ENCODE results near the gene MAP3K9. TPM values are rescaled to one million over a fixed set of nuclear protein-coding genes. Genes with fewer than 3 reads are reported as not detected.

Gene MAP3K9
- total RNA-seq, 2 donors from 2014 or later = 2.0 to 2.7 TPM

Other genes with a start within 250 kb of the MAP3K9 start
- gene MED6, start 208.9 kb downstream of the MAP3K9 start, total RNA-seq = 10 to 100 TPM; 16.7 to 20.6 TPM
- gene TTC9, start 167.6 kb downstream of the MAP3K9 start, total RNA-seq = 1 to 10 TPM; 1.2 to 3.6 TPM
- gene PCNX1, start 97.9 kb upstream of the MAP3K9 start, total RNA-seq = 10 to 100 TPM; 31.0 to 44.1 TPM

Data from left cardiac atrium (tissue), 2 donors.